Stomach (tissue), 4 donors: ENCODE measurements around the gene MAP3K10.

Source experiments
- CTCF ChIP-seq, 7 experiments: fragments of 450-650 bp in 4 of 7; fragments of 200-600 bp in 3 of 7; sonication (generic) in 3 of 7; IDR thresholded peaks; one replicate each; pipeline ENCODE4 v1.5.1; 2016 to 2019; ENCODE audit warnings: antibody characterized with exemption in 7 of 7, control low read depth in 2 of 7, mild to moderate bottlenecking in 1 of 7
- EP300 ChIP-seq: sonication (generic); formaldehyde crosslinking; IDR thresholded peaks from one replicate; pipeline ENCODE4 v1.6.1; 2017; ENCODE audit warnings: antibody characterized with exemption
- POLR2A ChIP-seq, 4 donors: fragments of 450-650 bp; IDR thresholded peaks; one replicate each; pipeline ENCODE4 v1.6.1; 2016; ENCODE audit warnings: antibody characterized with exemption in 4 of 4, control low read depth in 2 of 4, mild to moderate bottlenecking in 1 of 4, moderate library complexity in 1 of 4
- POLR2AphosphoS5 ChIP-seq, 3 donors: sonication (generic); formaldehyde crosslinking; IDR thresholded peaks; one replicate each; pipeline ENCODE4 v1.6.1; 2016; ENCODE audit warnings: antibody characterized with exemption in 3 of 3

- TF ChIP-seq CTCF (IDR thresholded peaks at IDR 0.05), result no peak
- TF ChIP-seq POLR2A (IDR thresholded peaks at IDR 0.05), result no peak
- no peak for TF ChIP-seq POLR2AphosphoS5 (IDR thresholded peaks at IDR 0.05)
- TF ChIP-seq EP300, result no peak
Measured at GRCh38 chr19:40147338-40147692, 43.9 kb upstream of the MAP3K10 start.
